DND-41 (cell line): ENCODE measurements around the gene ID3.

ENCODE experiments used
- CTCF ChIP-seq: IDR thresholded peaks from 2 replicates; pipeline ENCODE4 v1.5.1; 2012; ENCODE audit warnings: borderline replicate concordance, low read length, moderate library complexity, mild to moderate bottlenecking; ENCODE audit not compliant: poor library complexity, severe bottlenecking; ENCODE audit errors: extremely low read depth
- EZH2 ChIP-seq: IDR thresholded peaks from 3 replicates; pipeline ENCODE4 v1.6.1; 2012; ENCODE audit warnings: borderline replicate concordance, low read depth, mild to moderate bottlenecking, moderate library complexity, low read length, inconsistent platforms; ENCODE audit not compliant: severe bottlenecking

GRCh38 chr1:23574265-23574754, 15.0 kb upstream of the ID3 start:
- TF ChIP-seq CTCF (no peak), EZH2 (no peak)
